Gastrocnemius medialis (tissue), 4 donors: ENCODE measurements around the gene CHTF18. TPM values are rescaled to one million over a fixed set of nuclear protein-coding genes. Genes with fewer than 3 reads are reported as not detected.
"Not testable (repeated sequence)": the region's sequence is repeated elsewhere in the genome, so short reads cannot be mapped to it uniquely, and the experiment has no call there.

Source experiments
- ATAC-seq, 2 donors: fragments of 150-250 bp; one replicate each; pipeline ENCODE4 v1.9.1; 2016
- DNase-seq, 2 donors: peaks; one replicate each; pipeline ENCODE4 v3.0.0-alpha.2; 2019
- H3K27ac ChIP-seq, 4 donors: fragments of 200-600 bp; sonication (generic); 1 replicate in 1 of 4; 2 replicates in 3 of 4; pipeline ENCODE4 v1.5.1; 2016 to 2018; ENCODE audit warnings: mild to moderate bottlenecking in 2 of 4, moderate library complexity in 1 of 4
- H3K27me3 ChIP-seq, 3 donors: fragments of 200-600 bp; sonication (generic) in 2 of 3; 1 replicate in 1 of 3; 2 replicates in 2 of 3; pipeline versions ENCODE4 v1.5.1 to v1.6.0; 2016 to 2019; ENCODE audit warnings: mild to moderate bottlenecking in 1 of 3, moderate library complexity in 1 of 3
- H3K36me3 ChIP-seq, 2 donors: fragments of 200-600 bp; sonication (generic) in 1 of 2; one replicate each; pipeline ENCODE4 v1.5.1; 2017 to 2018
- H3K4me1 ChIP-seq, 2 donors: fragments of 200-600 bp; sonication (generic) in 1 of 2; one replicate each; pipeline ENCODE4 v1.5.1; 2016 to 2017; ENCODE audit warnings: mild to moderate bottlenecking in 2 of 2
- H3K4me3 ChIP-seq, 4 donors: fragments of 200-600 bp; sonication (generic) in 3 of 4; 1 replicate in 1 of 4; 2 replicates in 3 of 4; pipeline ENCODE4 v1.5.1; 2016 to 2019; ENCODE audit warnings: mild to moderate bottlenecking in 2 of 4
- H3K9me3 ChIP-seq, 3 donors: fragments of 200-600 bp; sonication (generic) in 2 of 3; 1 replicate in 1 of 3; 2 replicates in 2 of 3; pipeline ENCODE4 v1.5.1; 2016 to 2019
- POLR2A ChIP-seq, 2 donors: fragments of 450-650 bp; IDR thresholded peaks; one replicate each; pipeline ENCODE4 v1.6.1; 2017; ENCODE audit warnings: antibody characterized with exemption in 2 of 2, mild to moderate bottlenecking in 2 of 2, moderate library complexity in 2 of 2
- in situ Hi-C, 4 donors: fragments of 200-750 bp; cut with MboI; loops; one replicate each; pipeline versions ENCODE4 v1.15.0 to v1.8.0; 2017; ENCODE audit warnings: low sequenced_read_pairs in 4 of 4
- intact Hi-C: fragments of 100-400 bp; cut with DNase I; formaldehyde crosslinking; loops from one replicate; pipeline ENCODE4 v1.15.1; 2023; ENCODE audit warnings: low total_unique reads
- total RNA-seq, 4 donors: library from RNA; depleted of rRNA; stranded (reverse); fragments of >200 nt; gene quantifications; one replicate each; pipeline versions ENCODE4 v1.1.0 to v1.2.3, GENCODE V29; 2016
- TF ChIP-seq, protein P1 (sequence below), 5 experiments: fragments of 450-650 bp in 3 of 5; fragments of 200-600 bp in 2 of 5; sonication (generic) in 2 of 5; IDR thresholded peaks in 4 of 5; conservative IDR thresholded peaks in 1 of 5; 1 replicate in 4 of 5; 2 replicates in 1 of 5; pipeline ENCODE4 v1.5.1; 2016 to 2019; ENCODE audit warnings: antibody characterized with exemption in 5 of 5, mild to moderate bottlenecking in 3 of 5, moderate library complexity in 3 of 5

CHTF18 gene
- total RNA-seq, 4 donors from 2014 or later = 0.44 to 5.8 (median 3.1) TPM

DNA sequence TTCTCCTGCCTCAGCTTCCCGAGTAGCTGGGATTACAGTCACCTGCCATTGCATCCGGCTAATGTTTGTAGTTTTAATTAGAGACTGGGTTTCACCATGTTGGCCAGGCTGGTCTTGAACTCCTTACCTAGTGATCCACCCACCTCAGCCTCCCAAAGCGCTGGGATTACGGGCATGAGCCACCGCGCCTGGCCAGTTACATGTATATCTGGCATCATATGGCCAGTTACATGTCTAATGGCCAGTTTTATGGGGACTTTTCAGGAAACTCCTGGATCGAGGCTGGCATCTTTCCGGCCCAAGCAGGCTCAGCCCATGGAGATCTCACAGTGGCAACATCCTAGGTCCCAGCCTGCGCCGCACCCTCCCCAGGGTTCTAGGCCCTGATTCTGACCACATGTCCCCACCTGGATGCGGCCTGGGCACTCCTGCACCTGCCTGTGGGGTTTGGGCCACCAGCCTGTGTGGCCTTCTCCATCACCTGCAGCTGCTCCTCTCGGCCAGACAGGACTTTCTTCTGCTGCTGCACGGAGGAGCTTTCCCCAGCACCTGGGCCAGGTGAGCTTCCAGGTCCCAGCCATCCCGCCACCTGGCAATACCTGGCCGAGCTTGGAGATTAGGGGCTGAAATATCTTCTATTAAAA is 46.3 kb upstream of the CHTF18 start:
- H3K36me3 ChIP-seq = peaks cover 0 to 9% of the 10 kb centered on the region in 2 donors
- in situ Hi-C loops (no loop called here), intact Hi-C loops (loop anchor here (1.0 kb wide), 2 partner anchors 21 to 31 kb away; partner anchors contain the start of gene ANTKMT)
- peaks cover 3 to 6% (median 5%) of the 10 kb centered on the region in 3 donors for H3K27me3 ChIP-seq
- H3K4me3 ChIP-seq = no peak overlapping the region
- TF ChIP-seq, protein P1, sequence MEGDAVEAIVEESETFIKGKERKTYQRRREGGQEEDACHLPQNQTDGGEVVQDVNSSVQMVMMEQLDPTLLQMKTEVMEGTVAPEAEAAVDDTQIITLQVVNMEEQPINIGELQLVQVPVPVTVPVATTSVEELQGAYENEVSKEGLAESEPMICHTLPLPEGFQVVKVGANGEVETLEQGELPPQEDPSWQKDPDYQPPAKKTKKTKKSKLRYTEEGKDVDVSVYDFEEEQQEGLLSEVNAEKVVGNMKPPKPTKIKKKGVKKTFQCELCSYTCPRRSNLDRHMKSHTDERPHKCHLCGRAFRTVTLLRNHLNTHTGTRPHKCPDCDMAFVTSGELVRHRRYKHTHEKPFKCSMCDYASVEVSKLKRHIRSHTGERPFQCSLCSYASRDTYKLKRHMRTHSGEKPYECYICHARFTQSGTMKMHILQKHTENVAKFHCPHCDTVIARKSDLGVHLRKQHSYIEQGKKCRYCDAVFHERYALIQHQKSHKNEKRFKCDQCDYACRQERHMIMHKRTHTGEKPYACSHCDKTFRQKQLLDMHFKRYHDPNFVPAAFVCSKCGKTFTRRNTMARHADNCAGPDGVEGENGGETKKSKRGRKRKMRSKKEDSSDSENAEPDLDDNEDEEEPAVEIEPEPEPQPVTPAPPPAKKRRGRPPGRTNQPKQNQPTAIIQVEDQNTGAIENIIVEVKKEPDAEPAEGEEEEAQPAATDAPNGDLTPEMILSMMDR (IDR thresholded peaks at IDR 0.05 in 4 of 5, conservative IDR thresholded peaks at IDR 0.05 in 1 of 5) = no peak
- TF ChIP-seq POLR2A (IDR thresholded peaks at IDR 0.05) = no peak
- ATAC-seq (no peak), DNase-seq (no peak)
- H3K9me3 ChIP-seq = no peaks in the 10 kb centered on the region
- H3K27ac ChIP-seq = no peak overlapping the region
- peaks cover 11% of the 10 kb centered on the region in 2 donors for H3K4me1 ChIP-seq

- H3K27me3 ChIP-seq, DNase-seq, ATAC-seq, H3K36me3 ChIP-seq, intact Hi-C loops, H3K27ac ChIP-seq, H3K9me3 ChIP-seq, H3K4me3 ChIP-seq, in situ Hi-C loops: not testable (repeated sequence)
- peaks cover 11% of the 10 kb centered on the region in 2 donors for H3K4me1 ChIP-seq
Observed at GRCh38 chr16:742894-743293, 45.5 kb upstream of the CHTF18 start.

DNA sequence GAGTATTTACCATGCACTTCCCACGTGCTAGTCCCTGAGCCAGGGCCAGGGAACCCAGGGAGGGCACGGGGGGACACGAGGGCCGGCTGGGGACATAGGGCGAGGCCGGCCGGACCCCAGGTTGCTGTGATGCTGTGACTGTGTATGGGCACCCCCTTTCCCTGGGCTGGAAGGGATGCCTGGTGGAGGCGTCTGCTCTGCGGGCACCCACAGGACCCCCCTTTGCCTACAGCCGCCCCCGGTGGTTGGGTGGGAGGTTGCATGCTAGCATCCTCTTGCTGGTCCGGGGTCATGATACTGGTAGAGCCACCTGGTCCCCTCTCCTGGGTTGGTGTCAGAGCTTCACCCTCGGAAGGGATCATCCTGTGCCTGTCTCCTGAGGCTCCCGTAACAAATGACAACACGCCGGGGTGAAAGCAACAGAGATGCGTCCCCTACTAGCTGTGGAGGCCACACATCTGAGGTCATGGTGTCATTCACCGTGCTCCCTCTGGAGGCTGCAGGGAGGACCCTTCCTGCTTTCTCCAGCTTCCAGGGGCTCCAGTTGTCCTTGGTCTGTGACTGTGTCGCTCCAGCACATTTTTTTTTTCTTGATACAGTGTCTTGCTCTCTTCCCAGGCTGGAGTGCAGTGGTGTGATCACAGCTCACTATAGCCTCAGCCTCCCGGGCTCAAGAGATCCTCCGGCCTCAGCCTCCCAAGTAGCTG is 44.5 kb upstream of the CHTF18 start:
- no peak for ATAC-seq
- Histone ChIP-seq H3K27me3 (peaks cover 3 to 6% (median 5%) of the 10 kb centered on the region in 3 donors), H3K9me3 (no peaks in the 10 kb centered on the region), H3K36me3 (no peaks in the 10 kb centered on the region), H3K4me1 (peaks cover 11% of the 10 kb centered on the region in 2 donors), H3K27ac (no peak overlapping the region), H3K4me3 (no peak overlapping the region)
- no peak for DNase-seq
- TF ChIP-seq, protein P1 (IDR thresholded peaks at IDR 0.05 in 4 of 5, conservative IDR thresholded peaks at IDR 0.05 in 1 of 5) = no peak
- no peak for TF ChIP-seq POLR2A (IDR thresholded peaks at IDR 0.05)
- intact Hi-C loops = no loop called here
- in situ Hi-C loops = no loop called here

GRCh38 chr16:745739-746138 is 42.7 kb upstream of the CHTF18 start:
- no peak for ATAC-seq
- H3K9me3 ChIP-seq = no peaks in the 10 kb centered on the region
- peaks cover 4% of the 10 kb centered on the region in 2 donors for H3K4me1 ChIP-seq
- H3K36me3 ChIP-seq = no peaks in the 10 kb centered on the region
- no peak overlapping the region for H3K27ac ChIP-seq
- H3K4me3 ChIP-seq = no peak overlapping the region
- intact Hi-C loops = no loop called here
- in situ Hi-C loops = no loop called here
- peaks cover 3 to 8% (median 5%) of the 10 kb centered on the region in 3 donors for H3K27me3 ChIP-seq
- no peak for DNase-seq
- no peak for TF ChIP-seq POLR2A (IDR thresholded peaks at IDR 0.05)
- TF ChIP-seq, protein P1 (IDR thresholded peaks at IDR 0.05 in 4 of 5, conservative IDR thresholded peaks at IDR 0.05 in 1 of 5) = no peak

- intact Hi-C loops = no loop called here
Observed at GRCh38 chr16:746637-747036, 41.8 kb upstream of the CHTF18 start.

More at GRCh38 chr16:746637-747036, 41.8 kb upstream of the CHTF18 start:
- peaks cover 3 to 15% (median 5%) of the 10 kb centered on the region in 3 donors for H3K27me3 ChIP-seq
- TF ChIP-seq POLR2A (IDR thresholded peaks at IDR 0.05) = no peak
- TF ChIP-seq, protein P1 (IDR thresholded peaks at IDR 0.05 in 4 of 5, conservative IDR thresholded peaks at IDR 0.05 in 1 of 5) = no peak
- no peak for DNase-seq
- ATAC-seq = no peak
- no peaks in the 10 kb centered on the region for H3K4me1 ChIP-seq
- H3K4me3 ChIP-seq = no peak overlapping the region
- H3K27ac ChIP-seq = no peak overlapping the region
- H3K36me3 ChIP-seq = no peaks in the 10 kb centered on the region
- in situ Hi-C loops = no loop called here
- no peaks in the 10 kb centered on the region for H3K9me3 ChIP-seq
